Tibial nerve (tissue), 4 donors: ENCODE results near the gene UTF1. TPM values are rescaled to one million over a fixed set of nuclear protein-coding genes. Genes with fewer than 3 reads are reported as not detected.

Experiments used
- DNase-seq, 2 donors: peaks; one replicate each; pipeline ENCODE4 v3.0.0-alpha.2; 2019; ENCODE audit warnings: low spot score in 2 of 2
- H3K27ac ChIP-seq, 4 donors: fragments of 200-600 bp; sonication (generic) in 3 of 4; one replicate each; pipeline ENCODE4 v1.5.1; 2017 to 2019; ENCODE audit warnings: mild to moderate bottlenecking in 1 of 4
- H3K27me3 ChIP-seq, 2 donors: fragments of 200-600 bp; sonication (generic) in 1 of 2; one replicate each; pipeline versions ENCODE4 v1.5.1 to v1.6.0; 2017 to 2019
- H3K36me3 ChIP-seq, 3 donors: fragments of 200-600 bp; sonication (generic); one replicate each; pipeline ENCODE4 v1.5.1; 2018 to 2019
- H3K4me1 ChIP-seq, 4 donors: fragments of 200-600 bp; sonication (generic) in 3 of 4; one replicate each; pipeline ENCODE4 v1.5.1; 2017 to 2019
- H3K4me3 ChIP-seq, 4 donors: fragments of 200-600 bp; sonication (generic) in 3 of 4; one replicate each; pipeline ENCODE4 v1.5.1; 2017 to 2019; ENCODE audit warnings: mild to moderate bottlenecking in 1 of 4, moderate library complexity in 1 of 4
- H3K9me3 ChIP-seq, 4 donors: fragments of 200-600 bp; sonication (generic) in 3 of 4; one replicate each; pipeline ENCODE4 v1.5.1; 2017 to 2019
- EP300 ChIP-seq, 2 donors: sonication (generic); formaldehyde crosslinking; IDR thresholded peaks; one replicate each; pipeline ENCODE4 v1.6.1; 2017; ENCODE audit warnings: antibody characterized with exemption in 2 of 2, mild to moderate bottlenecking in 1 of 2
- POLR2A ChIP-seq, 2 donors: fragments of 450-650 bp; IDR thresholded peaks; one replicate each; pipeline ENCODE4 v1.6.1; 2017; ENCODE audit warnings: antibody characterized with exemption in 2 of 2, mild to moderate bottlenecking in 2 of 2, moderate library complexity in 2 of 2
- WGBS, 2 donors: methylation state at CpG; one replicate each; pipeline ENCODE4 v1.1.5; 2018; 5-methylcytosine and 5-hydroxymethylcytosine counted together
- total RNA-seq, 4 donors: library from RNA; depleted of rRNA; stranded (reverse); fragments of >200 nt; gene quantifications; one replicate each; pipeline ENCODE4 v1.1.0, GENCODE V29; 2016
- TF ChIP-seq, protein P1 (sequence below), 5 experiments: fragments of 200-600 bp in 3 of 5; fragments of 450-650 bp in 2 of 5; sonication (generic) in 3 of 5; IDR thresholded peaks; one replicate each; pipeline ENCODE4 v1.5.1; 2016 to 2019; ENCODE audit warnings: antibody characterized with exemption in 5 of 5, mild to moderate bottlenecking in 3 of 5, moderate library complexity in 2 of 5

UTF1 gene
- total RNA-seq, 4 donors from 2014 or later, result not detected

DNA sequence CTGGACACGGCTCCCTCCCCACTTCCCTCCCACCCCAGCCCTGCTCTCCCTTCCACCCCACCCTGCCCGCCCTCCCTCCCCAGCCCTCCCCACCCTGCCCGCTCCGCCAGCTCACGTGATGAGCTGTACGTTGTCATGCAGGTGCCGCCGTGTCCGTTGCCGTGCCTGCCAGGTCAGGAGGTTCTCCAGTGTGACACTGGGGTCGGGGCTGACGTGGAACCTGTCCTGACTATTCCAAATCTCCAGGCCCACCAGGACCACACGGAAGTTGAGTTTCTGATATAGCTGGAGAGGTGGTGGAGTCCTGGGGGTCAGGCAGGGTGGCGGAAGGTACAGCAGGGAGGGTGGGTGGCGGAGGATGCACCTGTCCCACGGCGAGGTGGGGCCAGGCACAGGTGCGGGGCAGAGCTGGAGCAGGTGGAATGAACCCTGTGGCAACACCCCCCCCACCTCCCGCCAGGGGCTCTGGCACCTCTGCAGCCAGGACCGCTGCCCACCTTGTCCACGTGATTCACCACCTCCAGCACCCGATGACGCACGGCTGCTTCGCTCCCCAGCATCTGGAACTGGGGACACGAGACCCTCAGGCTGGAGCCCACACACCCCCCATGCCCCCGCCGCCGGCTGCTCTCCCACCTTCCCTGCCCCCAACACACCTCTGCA is 42.4 kb downstream of the UTF1 start:
- Histone ChIP-seq H3K9me3 (no peaks in the 10 kb centered on the region), H3K27me3 (peaks cover 0 to 31% of the 10 kb centered on the region in 2 donors), H3K4me1 (peaks cover 0 to 28% (median 13%) of the 10 kb centered on the region in 4 donors), H3K36me3 (peaks cover 0 to 64% (median 0%) of the 10 kb centered on the region in 3 donors), H3K4me3 (no peak overlapping the region), H3K27ac (no peak overlapping the region)
- DNase-seq, result no peak
- no peak for TF ChIP-seq EP300 (IDR thresholded peaks at IDR 0.05)
- TF ChIP-seq, protein P1, sequence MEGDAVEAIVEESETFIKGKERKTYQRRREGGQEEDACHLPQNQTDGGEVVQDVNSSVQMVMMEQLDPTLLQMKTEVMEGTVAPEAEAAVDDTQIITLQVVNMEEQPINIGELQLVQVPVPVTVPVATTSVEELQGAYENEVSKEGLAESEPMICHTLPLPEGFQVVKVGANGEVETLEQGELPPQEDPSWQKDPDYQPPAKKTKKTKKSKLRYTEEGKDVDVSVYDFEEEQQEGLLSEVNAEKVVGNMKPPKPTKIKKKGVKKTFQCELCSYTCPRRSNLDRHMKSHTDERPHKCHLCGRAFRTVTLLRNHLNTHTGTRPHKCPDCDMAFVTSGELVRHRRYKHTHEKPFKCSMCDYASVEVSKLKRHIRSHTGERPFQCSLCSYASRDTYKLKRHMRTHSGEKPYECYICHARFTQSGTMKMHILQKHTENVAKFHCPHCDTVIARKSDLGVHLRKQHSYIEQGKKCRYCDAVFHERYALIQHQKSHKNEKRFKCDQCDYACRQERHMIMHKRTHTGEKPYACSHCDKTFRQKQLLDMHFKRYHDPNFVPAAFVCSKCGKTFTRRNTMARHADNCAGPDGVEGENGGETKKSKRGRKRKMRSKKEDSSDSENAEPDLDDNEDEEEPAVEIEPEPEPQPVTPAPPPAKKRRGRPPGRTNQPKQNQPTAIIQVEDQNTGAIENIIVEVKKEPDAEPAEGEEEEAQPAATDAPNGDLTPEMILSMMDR (IDR thresholded peaks at IDR 0.05), result no peak
- 82 to 83% methylated on average over 21 to 26 of the region's 29 CpGs for WGBS, 2 donors

DNA sequence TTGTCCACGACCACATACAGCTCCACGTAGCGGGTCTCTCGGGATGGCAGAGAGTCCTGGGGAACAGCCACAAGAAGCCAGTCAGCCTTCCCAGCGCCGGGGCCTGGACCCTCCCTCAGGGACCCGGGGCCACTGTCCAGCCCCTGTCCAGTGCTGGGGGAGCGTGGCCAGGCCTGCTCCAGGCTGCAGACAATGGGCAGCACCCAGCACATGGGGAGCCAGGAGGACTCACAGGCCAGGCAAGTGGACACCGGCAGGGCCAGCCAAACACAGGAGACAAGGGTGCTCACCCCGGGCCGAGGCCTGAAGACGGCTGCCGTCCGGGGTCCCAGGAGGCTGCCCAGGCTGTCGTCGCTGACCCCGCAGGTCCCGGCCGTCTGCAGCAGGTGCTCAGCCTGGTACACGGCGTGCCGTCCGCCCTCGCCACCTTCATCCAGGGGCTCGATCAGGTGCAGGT is 43.0 kb downstream of the UTF1 start:
- H3K4me3 ChIP-seq, result no peak overlapping the region
- no peak for DNase-seq
- TF ChIP-seq, protein P1 (IDR thresholded peaks at IDR 0.05), result no peak
- TF ChIP-seq POLR2A (IDR thresholded peaks at IDR 0.05) (no peak), EP300 (IDR thresholded peaks at IDR 0.05) (no peak)
- peaks cover 0 to 33% of the 10 kb centered on the region in 2 donors for H3K27me3 ChIP-seq
- H3K36me3 ChIP-seq, result peaks cover 0 to 59% (median 0%) of the 10 kb centered on the region in 3 donors
- H3K4me1 ChIP-seq, result peaks cover 0 to 33% (median 15%) of the 10 kb centered on the region in 4 donors
- 80 to 86% methylated on average over 17 to 18 of the region's 25 CpGs for WGBS, 2 donors
- H3K27ac ChIP-seq, result no peak overlapping the region
- H3K9me3 ChIP-seq, result no peaks in the 10 kb centered on the region

GRCh38 chr10:133273534-133274143 is 43.6 kb downstream of the UTF1 start:
- Histone ChIP-seq H3K4me3 (no peak overlapping the region), H3K36me3 (peaks cover 0 to 58% (median 0%) of the 10 kb centered on the region in 3 donors), H3K27ac (no peak overlapping the region), H3K4me1 (peaks cover 0 to 37% (median 17%) of the 10 kb centered on the region in 4 donors), H3K27me3 (peaks cover 0 to 33% of the 10 kb centered on the region in 2 donors), H3K9me3 (no peaks in the 10 kb centered on the region)
- 89 to 94% methylated on average over 11 to 16 of the region's 28 CpGs for WGBS, 2 donors
- no peak for DNase-seq
- TF ChIP-seq EP300 (IDR thresholded peaks at IDR 0.05) (no peak), POLR2A (IDR thresholded peaks at IDR 0.05) (no peak)
- TF ChIP-seq, protein P1 (IDR thresholded peaks at IDR 0.05), result no peak

- Histone ChIP-seq H3K27ac (peak overlapping the region in 1 of 4 donors; percentile 37), H3K4me1 (peaks cover 0 to 43% (median 17%) of the 10 kb centered on the region in 4 donors), H3K36me3 (peaks cover 0 to 58% (median 0%) of the 10 kb centered on the region in 3 donors), H3K4me3 (peak overlapping the region in 1 of 4 donors; percentile 41), H3K9me3 (no peaks in the 10 kb centered on the region), H3K27me3 (peaks cover 0 to 33% of the 10 kb centered on the region in 2 donors)
- TF ChIP-seq EP300 (IDR thresholded peaks at IDR 0.05), result no peak
- no peak for DNase-seq
- WGBS, 2 donors, result 32 to 43% methylated on average over 20 to 22 of the region's 26 CpGs
Observed at GRCh38 chr10:133274751-133275683, 45.0 kb downstream of the UTF1 start.

DNA sequence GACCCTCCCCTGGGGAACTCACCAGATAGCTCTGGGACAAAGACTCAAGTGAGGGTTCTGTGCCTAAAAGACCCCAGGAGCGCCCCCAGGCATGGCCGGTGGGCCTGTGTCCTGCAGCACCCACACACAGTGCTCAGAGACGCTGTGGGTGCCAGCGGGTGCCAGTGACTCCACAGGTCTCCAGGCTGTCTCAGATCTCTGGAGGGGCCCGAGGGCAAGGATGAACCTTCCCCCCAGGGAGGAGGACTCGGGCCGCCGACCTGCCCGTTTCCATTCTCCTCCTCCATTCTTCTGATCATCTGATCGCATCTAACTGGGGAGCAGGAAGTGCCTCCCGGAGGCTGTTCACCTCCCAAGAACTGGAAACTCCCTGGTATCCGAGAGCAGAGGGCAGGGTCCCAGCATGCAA is 45.7 kb downstream of the UTF1 start:
- 13 to 25% methylated on average over 6 to 12 of the region's 12 CpGs for WGBS, 2 donors
- H3K36me3 ChIP-seq, result peaks cover 0 to 58% (median 0%) of the 10 kb centered on the region in 3 donors
- TF ChIP-seq, protein P1 (IDR thresholded peaks at IDR 0.05), result no peak
- TF ChIP-seq EP300 (IDR thresholded peaks at IDR 0.05) (no peak), POLR2A (IDR thresholded peaks at IDR 0.05) (no peak)
- H3K27ac ChIP-seq, result peak overlapping the region in 1 of 4 donors; percentile 38
- no peak for DNase-seq
- H3K27me3 ChIP-seq, result peaks cover 0 to 33% of the 10 kb centered on the region in 2 donors
- H3K4me1 ChIP-seq, result peaks cover 0 to 43% (median 17%) of the 10 kb centered on the region in 4 donors
- H3K4me3 ChIP-seq, result peak overlapping the region in 2 of 4 donors; percentile 31 to 41
- no peaks in the 10 kb centered on the region for H3K9me3 ChIP-seq
